ENCODE data around the gene TMEM245. TPM values are rescaled to one million over a fixed set of nuclear protein-coding genes. Genes with fewer than 3 reads are reported as not detected.

Gene TMEM245
- total and polyA plus RNA-seq, 2 of the 13 experiments (the other 11 are each of a cell fraction or from before 2014, with no cell fraction given) = 53.5 to 55.4 TPM

GRCh38 chr9:109085510-109085909 lies 34.2 kb downstream of the TMEM245 start (continued):
- no peak for TF ChIP-seq ZNF704 (CRISPR knock-in tag; IDR thresholded peaks at IDR 0.05; ENCODE audit: borderline replicate concordance)
- no peak for TF ChIP-seq ATF4 (CRISPR knock-in tag; IDR thresholded peaks at IDR 0.05)
- TF ChIP-seq ZBTB8A (CRISPR knock-in tag; IDR thresholded peaks at IDR 0.05; ENCODE audit: borderline replicate concordance, low read depth) = no peak
- no peak for TF ChIP-seq FOXK1 (CRISPR knock-in tag; IDR thresholded peaks at IDR 0.05; ENCODE audit: borderline replicate concordance, low read depth)
- no peak for TF ChIP-seq SSRP1 (CRISPR knock-in tag; IDR thresholded peaks at IDR 0.05)
- no peak for TF ChIP-seq NR2F1 (CRISPR knock-in tag; IDR thresholded peaks at IDR 0.05)
- TF ChIP-seq EP300 (IDR thresholded peaks at IDR 0.05; ENCODE audit: low read depth in 2 of 2, low read length in 2 of 2) = peak in 1 of 2 experiments; percentile 41; a peak in 1 of 4 replicates
- TF ChIP-seq EP300 (CRISPR knock-in tag; IDR thresholded peaks at IDR 0.05; ENCODE audit: borderline replicate concordance) = no peak
- TF ChIP-seq NCOA2 (CRISPR knock-in tag; IDR thresholded peaks at IDR 0.05) = 0 out of 2 replicates have a peak, but pooled peaks have one; percentile 30
- TF ChIP-seq TCF7 (IDR thresholded peaks at IDR 0.05; ENCODE audit: low read depth) = peak; percentile 73
- no peak for TF ChIP-seq SOX13 (IDR thresholded peaks at IDR 0.05)
- TF ChIP-seq SOX13 (CRISPR knock-in tag; conservative IDR thresholded peaks at IDR 0.05 in 1 of 2, IDR thresholded peaks at IDR 0.05 in 1 of 2) = peak in 1 of 2 experiments; percentile 74; a peak in 2 of 4 replicates
- TF ChIP-seq U2AF1 (optimal IDR thresholded peaks at IDR 0.05; ENCODE audit: low read depth, low read length) = no peak
- TF ChIP-seq ISL2 (CRISPR knock-in tag; IDR thresholded peaks at IDR 0.05) = 0 out of 2 replicates have a peak, but pooled peaks have one; percentile 26
- peak; percentile 50; the same call in 1 of the 2 replicates for TF ChIP-seq SOX5 (CRISPR knock-in tag; IDR thresholded peaks at IDR 0.05; ENCODE audit: borderline replicate concordance)
- no peak for TF ChIP-seq ZNF746 (CRISPR knock-in tag; IDR thresholded peaks at IDR 0.05)
- TF ChIP-seq ZNF777 (CRISPR knock-in tag; IDR thresholded peaks at IDR 0.05) = no peak
- TF ChIP-seq ZNF432 (CRISPR knock-in tag; IDR thresholded peaks at IDR 0.05; ENCODE audit: borderline replicate concordance) = no peak
- no peak for TF ChIP-seq ETV6 (CRISPR knock-in tag; conservative IDR thresholded peaks at IDR 0.05)
- no peak for TF ChIP-seq ZNF329 (CRISPR knock-in tag; IDR thresholded peaks at IDR 0.05; ENCODE audit: low read depth)
- TF ChIP-seq DMTF1 (CRISPR knock-in tag; IDR thresholded peaks at IDR 0.05) = no peak
- TF ChIP-seq ZNF891 (CRISPR knock-in tag; IDR thresholded peaks at IDR 0.05) = no peak
- peak; percentile 44; the same call in 1 of the 2 replicates for TF ChIP-seq BCL6 (CRISPR knock-in tag; IDR thresholded peaks at IDR 0.05)
- no peak for TF ChIP-seq HNF4G (IDR thresholded peaks at IDR 0.05; ENCODE audit: borderline replicate concordance, low read depth, low read length)
- TF ChIP-seq HNF4G (CRISPR knock-in tag; IDR thresholded peaks at IDR 0.05; ENCODE audit: borderline replicate concordance, low read depth) = no peak
- no peak for TF ChIP-seq ZFX (CRISPR knock-in tag; IDR thresholded peaks at IDR 0.05; ENCODE audit: low read depth)
- TF ChIP-seq GTF3A (CRISPR knock-in tag; conservative IDR thresholded peaks at IDR 0.05) = no peak
- TF ChIP-seq FIP1L1 (IDR thresholded peaks at IDR 0.05; ENCODE audit: borderline replicate concordance, insufficient read depth, low read depth, low read length) = no peak
- TF ChIP-seq ZNF747 (CRISPR knock-in tag; IDR thresholded peaks at IDR 0.05; ENCODE audit: borderline replicate concordance) = no peak

Measured in HepG2 (cell line).